Activated CD8-positive, alpha-beta memory T cell treated with anti-CD3 and anti-CD28 coated beads, Interleukin-2, amount 10 ng/mL, durations not matched to agents 7 days and 5 days (primary cell): ENCODE results near the gene ABLIM2. TPM values are rescaled to one million over a fixed set of nuclear protein-coding genes. Genes with fewer than 3 reads are reported as not detected.

Experiments used
- ATAC-seq: fragments of 150-1000 bp; cut with Tn5 transposase; one replicate; pipeline ENCODE4 v1.10.0; 2021; ENCODE audit warnings: moderate library complexity
- CTCF ChIA-PET: fragments of 350-600 bp; sonication (Branson Sonifier 250); formaldehyde crosslinking; loops from one replicate; lab custom pipeline; 2021; ENCODE audit warnings: antibody characterized with exemption; lab: Charles Lee
- DNase-seq: peaks from one replicate; pipeline ENCODE4 v3.0.0-alpha.2; 2020
- H3K27ac Mint-ChIP-seq: one replicate; pipeline ENCODE4 v1.8.0; 2021; ENCODE audit warnings: mild to moderate bottlenecking, mixed read lengths
- H3K27me3 Mint-ChIP-seq: one replicate; pipeline ENCODE4 v1.8.0; 2021; ENCODE audit warnings: mixed read lengths
- H3K36me3 Mint-ChIP-seq: one replicate; pipeline ENCODE4 v1.8.0; 2021; ENCODE audit warnings: mild to moderate bottlenecking, mixed read lengths
- H3K4me1 Mint-ChIP-seq: one replicate; pipeline ENCODE4 v1.8.0; 2021; ENCODE audit warnings: mixed read lengths
- H3K4me3 Mint-ChIP-seq: one replicate; pipeline ENCODE4 v1.8.0; 2021; ENCODE audit warnings: mild to moderate bottlenecking, moderate library complexity, mixed read lengths
- H3K9me3 Mint-ChIP-seq: one replicate; pipeline ENCODE4 v1.8.0; 2022; ENCODE audit warnings: low read depth, mixed read lengths
- total RNA-seq, 2 experiments: library from RNA; stranded (reverse); gene quantifications; one replicate each; pipeline ENCODE4 v1.2.3, GENCODE V29; 2021

The ABLIM2 gene
- total RNA-seq, 2 experiments from 2014 or later: 0.19 TPM; not detected in 1

GRCh38 chr4:8155660-8156421 is 2.8 kb downstream of the ABLIM2 start:
- no peaks in the 10 kb centered on the region for H3K9me3 Mint-ChIP-seq
- H3K27me3 Mint-ChIP-seq: peaks cover 18% of the 10 kb centered on the region
- CTCF ChIA-PET: interaction anchor here (0.7 to 1.4 kb wide), 2 partner anchors 21 to 353 kb away, joined by 3 read pairs; no protein-coding TSS in a partner anchor
- peaks cover 11% of the 10 kb centered on the region for H3K4me1 Mint-ChIP-seq
- no peak overlapping the region for H3K27ac Mint-ChIP-seq
- DNase-seq: no peak
- H3K4me3 Mint-ChIP-seq: no peak overlapping the region
- no peaks in the 10 kb centered on the region for H3K36me3 Mint-ChIP-seq
- no peak for ATAC-seq

DNA sequence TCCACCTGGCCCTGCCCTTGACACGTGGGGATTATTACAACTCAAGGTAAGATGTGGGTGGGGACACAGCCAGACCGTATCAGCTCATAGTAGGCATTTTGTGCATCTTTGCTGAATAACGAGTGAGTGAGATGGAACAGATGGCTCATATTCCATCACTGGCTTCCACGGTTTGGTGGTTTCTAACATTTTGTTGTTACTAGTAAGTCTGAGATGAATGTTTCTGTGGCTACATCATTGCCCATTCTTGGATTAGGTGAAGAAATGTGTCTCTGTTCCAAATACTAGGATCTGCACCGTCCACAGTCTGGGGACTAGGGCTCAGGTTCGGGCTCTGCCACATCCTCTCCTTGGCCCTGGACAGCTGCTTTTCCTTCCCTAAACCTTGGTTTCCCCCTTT is 3.6 kb downstream of the ABLIM2 start:
- ATAC-seq (no peak), DNase-seq (no peak)
- Mint-ChIP-seq H3K27ac (no peak overlapping the region), H3K4me3 (no peak overlapping the region), H3K27me3 (peaks cover 16% of the 10 kb centered on the region), H3K9me3 (no peaks in the 10 kb centered on the region), H3K36me3 (no peaks in the 10 kb centered on the region), H3K4me1 (peaks cover 9% of the 10 kb centered on the region)
- CTCF ChIA-PET: interaction anchor here (1.4 kb wide), 1 partner anchor 353 kb away, joined by 3 read pairs; no protein-coding TSS in a partner anchor

- ATAC-seq: no peak
- CTCF ChIA-PET: no interaction called here
- no peak overlapping the region for H3K27ac Mint-ChIP-seq
- H3K4me3 Mint-ChIP-seq: no peak overlapping the region
- DNase-seq: no peak
- H3K4me1 Mint-ChIP-seq: no peaks in the 10 kb centered on the region
- H3K9me3 Mint-ChIP-seq: no peaks in the 10 kb centered on the region
- H3K36me3 Mint-ChIP-seq: no peaks in the 10 kb centered on the region
- peaks cover 9% of the 10 kb centered on the region for H3K27me3 Mint-ChIP-seq
Observed at GRCh38 chr4:8153441-8153840, 5.2 kb downstream of the ABLIM2 start.

- H3K36me3 Mint-ChIP-seq: no peaks in the 10 kb centered on the region
- ATAC-seq (no peak), DNase-seq (no peak)
- peaks cover 9% of the 10 kb centered on the region for H3K27me3 Mint-ChIP-seq
- H3K27ac Mint-ChIP-seq: no peak overlapping the region
- H3K4me1 Mint-ChIP-seq: no peaks in the 10 kb centered on the region
- no peak overlapping the region for H3K4me3 Mint-ChIP-seq
- CTCF ChIA-PET: no interaction called here
- no peaks in the 10 kb centered on the region for H3K9me3 Mint-ChIP-seq
Observed at GRCh38 chr4:8152865-8153257, 5.8 kb downstream of the ABLIM2 start.

- DNase-seq (no peak), ATAC-seq (no peak)
- no peaks in the 10 kb centered on the region for H3K36me3 Mint-ChIP-seq
- no peak overlapping the region for H3K27ac Mint-ChIP-seq
- no peak overlapping the region for H3K4me3 Mint-ChIP-seq
- no peaks in the 10 kb centered on the region for H3K9me3 Mint-ChIP-seq
- H3K27me3 Mint-ChIP-seq: peaks cover 4% of the 10 kb centered on the region
- H3K4me1 Mint-ChIP-seq: no peaks in the 10 kb centered on the region
- CTCF ChIA-PET: no interaction called here
Observed at GRCh38 chr4:8152090-8152864, 6.3 kb downstream of the ABLIM2 start.

GRCh38 chr4:8151165-8151650 is 7.4 kb downstream of the ABLIM2 start:
- H3K4me1 Mint-ChIP-seq: no peaks in the 10 kb centered on the region
- no peaks in the 10 kb centered on the region for H3K36me3 Mint-ChIP-seq
- no peaks in the 10 kb centered on the region for H3K9me3 Mint-ChIP-seq
- no peak for ATAC-seq
- CTCF ChIA-PET: no interaction called here
- DNase-seq: no peak
- H3K4me3 Mint-ChIP-seq: no peak overlapping the region
- H3K27me3 Mint-ChIP-seq: no peaks in the 10 kb centered on the region
- H3K27ac Mint-ChIP-seq: no peak overlapping the region

GRCh38 chr4:8150152-8151090 is 8.2 kb downstream of the ABLIM2 start:
- DNase-seq (no peak), ATAC-seq (no peak)
- Mint-ChIP-seq H3K4me3 (no peak overlapping the region), H3K9me3 (no peaks in the 10 kb centered on the region), H3K27ac (no peak overlapping the region), H3K27me3 (peaks cover 3% of the 10 kb centered on the region), H3K4me1 (no peaks in the 10 kb centered on the region), H3K36me3 (no peaks in the 10 kb centered on the region)
- CTCF ChIA-PET: no interaction called here

DNA sequence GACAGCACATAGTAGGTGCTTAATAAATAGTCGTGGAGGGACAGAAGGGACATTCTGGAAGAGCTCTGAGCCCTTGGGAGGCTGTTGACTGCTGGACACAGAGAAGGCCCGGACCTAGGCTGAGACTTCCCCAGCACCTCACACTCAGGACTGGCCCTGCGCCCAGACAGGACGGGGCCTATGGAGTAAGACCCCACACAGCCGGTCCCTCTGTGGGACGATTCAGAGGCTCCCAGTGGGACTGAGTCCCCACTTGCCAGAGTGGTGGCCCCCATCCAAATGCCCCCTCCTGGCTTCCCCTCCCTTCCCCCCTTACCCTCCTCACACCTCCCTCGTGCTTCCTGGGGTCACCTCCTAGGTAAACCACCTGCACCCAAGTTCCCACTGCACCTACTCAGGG is 8.9 kb downstream of the ABLIM2 start:
- peaks cover 3% of the 10 kb centered on the region for H3K27me3 Mint-ChIP-seq
- H3K27ac Mint-ChIP-seq: no peak overlapping the region
- no peaks in the 10 kb centered on the region for H3K36me3 Mint-ChIP-seq
- no peak overlapping the region for H3K4me3 Mint-ChIP-seq
- no peak for ATAC-seq
- no peaks in the 10 kb centered on the region for H3K4me1 Mint-ChIP-seq
- no peak for DNase-seq
- no peaks in the 10 kb centered on the region for H3K9me3 Mint-ChIP-seq
- CTCF ChIA-PET: no interaction called here

DNA sequence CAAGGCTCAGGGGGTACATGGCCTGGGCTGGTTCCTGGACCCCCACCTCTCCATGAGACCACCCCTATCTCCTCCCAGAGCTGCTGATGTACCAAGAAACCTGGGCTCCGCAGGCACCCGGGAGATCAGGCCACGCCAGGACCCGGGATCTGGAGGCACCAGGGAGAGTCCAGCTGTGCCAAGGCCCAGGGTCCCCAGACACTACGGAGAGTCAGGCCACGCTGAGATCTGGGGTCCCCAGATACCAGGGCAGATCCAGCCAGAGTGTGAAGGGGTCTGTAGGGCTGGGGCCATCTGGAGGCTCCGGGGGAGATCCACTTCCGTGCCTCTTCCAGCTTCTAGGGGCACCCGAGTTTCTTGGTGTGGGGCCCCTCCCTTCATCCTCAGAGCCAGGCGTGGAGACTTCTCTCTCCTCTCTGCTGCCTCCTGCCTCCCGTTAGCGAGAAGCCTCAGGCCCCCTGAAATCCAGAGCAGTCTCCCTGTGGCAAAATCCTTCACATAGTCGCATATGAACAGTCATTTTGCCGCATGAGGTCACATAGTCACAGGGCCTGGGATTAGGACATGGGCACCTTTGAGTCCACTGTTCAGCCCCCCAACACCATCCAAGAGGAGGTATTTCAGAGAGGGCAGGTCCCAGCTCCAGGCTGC is 9.7 kb downstream of the ABLIM2 start:
- Mint-ChIP-seq H3K9me3 (no peaks in the 10 kb centered on the region), H3K27me3 (peaks cover 3% of the 10 kb centered on the region), H3K36me3 (no peaks in the 10 kb centered on the region), H3K4me1 (no peaks in the 10 kb centered on the region), H3K27ac (no peak overlapping the region), H3K4me3 (no peak overlapping the region)
- CTCF ChIA-PET: no interaction called here
- DNase-seq (no peak), ATAC-seq (no peak)

- ATAC-seq: no peak
- Mint-ChIP-seq H3K36me3 (no peaks in the 10 kb centered on the region), H3K4me3 (no peak overlapping the region), H3K9me3 (no peaks in the 10 kb centered on the region), H3K4me1 (no peaks in the 10 kb centered on the region), H3K27me3 (peaks cover 6% of the 10 kb centered on the region), H3K27ac (no peak overlapping the region)
- CTCF ChIA-PET: no interaction called here
- DNase-seq: no peak
Observed at GRCh38 chr4:8148159-8148558, 10.5 kb downstream of the ABLIM2 start.

DNA sequence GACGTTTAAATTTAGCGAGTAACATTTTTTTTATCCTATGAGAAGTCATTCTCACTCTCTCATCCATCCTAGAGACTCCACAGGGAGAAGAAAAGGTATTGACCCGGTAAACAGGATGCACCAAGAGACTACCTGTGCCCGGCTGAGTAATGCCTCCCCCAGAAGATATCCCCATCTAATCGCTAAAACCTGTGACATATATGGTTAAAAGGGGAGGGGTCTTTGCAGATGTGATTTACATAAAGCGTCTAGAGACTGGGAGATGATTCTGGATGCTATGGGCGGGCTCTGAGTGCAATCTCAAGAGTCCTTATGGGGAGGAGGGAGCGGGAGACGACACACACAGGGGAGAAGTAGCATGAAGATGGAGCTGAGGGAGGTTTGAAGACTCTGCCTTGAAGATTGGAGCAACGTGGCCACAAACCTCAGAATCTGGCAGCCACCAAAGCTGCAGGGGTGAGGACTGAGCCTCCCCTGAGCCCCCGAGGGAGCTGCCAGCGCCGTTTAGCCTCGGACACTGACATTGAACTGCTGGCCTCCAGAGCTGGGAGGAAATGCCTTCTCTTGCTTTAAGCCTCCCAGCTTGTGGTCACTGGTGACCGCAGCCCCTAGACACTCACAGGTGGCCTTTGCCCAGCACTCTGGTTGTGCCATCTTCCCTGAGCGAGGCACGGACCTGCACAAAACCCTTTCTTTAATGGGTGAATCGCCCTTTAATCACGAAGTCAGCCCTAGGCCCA is 11.2 kb downstream of the ABLIM2 start:
- CTCF ChIA-PET: no interaction called here
- Mint-ChIP-seq H3K27me3 (peaks cover 6% of the 10 kb centered on the region), H3K36me3 (no peaks in the 10 kb centered on the region), H3K4me1 (no peaks in the 10 kb centered on the region), H3K27ac (no peak overlapping the region), H3K9me3 (no peaks in the 10 kb centered on the region), H3K4me3 (no peak overlapping the region)
- DNase-seq: no peak
- ATAC-seq: no peak

- no peaks in the 10 kb centered on the region for H3K36me3 Mint-ChIP-seq
- H3K4me1 Mint-ChIP-seq: no peaks in the 10 kb centered on the region
- peaks cover 6% of the 10 kb centered on the region for H3K27me3 Mint-ChIP-seq
- CTCF ChIA-PET: no interaction called here
- ATAC-seq: no peak
- no peak overlapping the region for H3K27ac Mint-ChIP-seq
- no peak for DNase-seq
- no peaks in the 10 kb centered on the region for H3K9me3 Mint-ChIP-seq
- no peak overlapping the region for H3K4me3 Mint-ChIP-seq
Observed at GRCh38 chr4:8146157-8146556, 12.5 kb downstream of the ABLIM2 start.
